Measurements from ENCODE around the gene ITGA1. TPM values are rescaled to one million over a fixed set of nuclear protein-coding genes. Genes with fewer than 3 reads are reported as not detected.
A peak's percentile ranks its signal among the peaks of the same experiment; 100 is the strongest.

The ITGA1 gene
- total RNA-seq, 1 donor from 2014 or later, result 3.0 TPM

DNA sequence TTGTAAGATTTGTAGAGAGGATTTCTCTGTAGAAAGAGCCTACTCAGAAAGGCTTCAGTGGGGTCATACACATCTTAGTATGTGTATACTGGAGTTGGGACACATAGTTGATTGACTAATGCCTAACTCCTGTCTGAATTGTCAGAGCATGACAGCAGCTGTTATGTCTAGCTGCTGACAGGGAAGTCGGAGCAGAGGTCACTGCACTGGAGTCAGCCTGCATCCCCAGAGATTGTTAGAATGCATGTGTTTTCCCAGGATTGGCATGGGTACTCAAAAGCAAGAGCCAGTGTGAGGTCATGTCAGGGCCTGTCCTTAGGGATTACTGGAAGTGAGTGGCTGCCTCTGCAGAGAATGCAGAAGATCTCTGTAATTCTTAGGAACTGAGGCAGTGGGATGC, 82.7 kb downstream of the ITGA1 start:
- H3K4me3 Mint-ChIP-seq, result no peak overlapping the region
- no peaks in the 10 kb centered on the region for H3K27me3 Mint-ChIP-seq (ENCODE audit: low read depth)
- peak; percentile 6 for DNase-seq (ENCODE audit: low read depth, low spot score)
- H3K36me3 Mint-ChIP-seq (ENCODE audit: low read depth), result no peaks in the 10 kb centered on the region
- H3K9me3 Mint-ChIP-seq, result no peaks in the 10 kb centered on the region
- TF ChIP-seq, protein P1, sequence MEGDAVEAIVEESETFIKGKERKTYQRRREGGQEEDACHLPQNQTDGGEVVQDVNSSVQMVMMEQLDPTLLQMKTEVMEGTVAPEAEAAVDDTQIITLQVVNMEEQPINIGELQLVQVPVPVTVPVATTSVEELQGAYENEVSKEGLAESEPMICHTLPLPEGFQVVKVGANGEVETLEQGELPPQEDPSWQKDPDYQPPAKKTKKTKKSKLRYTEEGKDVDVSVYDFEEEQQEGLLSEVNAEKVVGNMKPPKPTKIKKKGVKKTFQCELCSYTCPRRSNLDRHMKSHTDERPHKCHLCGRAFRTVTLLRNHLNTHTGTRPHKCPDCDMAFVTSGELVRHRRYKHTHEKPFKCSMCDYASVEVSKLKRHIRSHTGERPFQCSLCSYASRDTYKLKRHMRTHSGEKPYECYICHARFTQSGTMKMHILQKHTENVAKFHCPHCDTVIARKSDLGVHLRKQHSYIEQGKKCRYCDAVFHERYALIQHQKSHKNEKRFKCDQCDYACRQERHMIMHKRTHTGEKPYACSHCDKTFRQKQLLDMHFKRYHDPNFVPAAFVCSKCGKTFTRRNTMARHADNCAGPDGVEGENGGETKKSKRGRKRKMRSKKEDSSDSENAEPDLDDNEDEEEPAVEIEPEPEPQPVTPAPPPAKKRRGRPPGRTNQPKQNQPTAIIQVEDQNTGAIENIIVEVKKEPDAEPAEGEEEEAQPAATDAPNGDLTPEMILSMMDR (conservative IDR thresholded peaks at IDR 0.05), result no peak
- peaks cover 33% of the 10 kb centered on the region for H3K4me1 Mint-ChIP-seq
- no peak overlapping the region for H3K27ac Mint-ChIP-seq (ENCODE audit: unreplicated experiment)

DNA sequence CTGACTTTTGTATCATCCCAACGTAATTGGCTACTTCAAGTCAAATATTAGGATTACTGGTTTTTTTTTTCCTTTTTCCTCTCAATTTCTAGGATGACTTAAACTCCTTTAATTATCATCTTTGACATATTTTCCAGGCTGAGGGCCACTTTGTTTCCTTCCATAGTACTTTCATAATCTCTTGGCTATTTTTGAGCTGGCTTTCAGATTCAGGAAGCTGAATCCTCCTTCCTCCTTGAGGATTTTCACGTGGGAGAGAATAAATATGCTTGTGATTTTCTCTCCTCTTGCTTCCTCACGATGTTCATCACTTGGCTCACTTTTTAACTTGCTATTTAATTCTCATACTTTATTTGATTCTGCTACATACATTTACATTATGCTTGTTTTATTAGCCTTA, 88.1 kb downstream of the ITGA1 start:
- Mint-ChIP-seq H3K4me3 (no peak overlapping the region), H3K36me3 (ENCODE audit: low read depth) (no peaks in the 10 kb centered on the region), H3K27me3 (ENCODE audit: low read depth) (no peaks in the 10 kb centered on the region), H3K27ac (ENCODE audit: unreplicated experiment) (no peak overlapping the region), H3K4me1 (peaks cover 3% of the 10 kb centered on the region), H3K9me3 (no peaks in the 10 kb centered on the region)
- TF ChIP-seq, protein P1 (conservative IDR thresholded peaks at IDR 0.05), result no peak
- no peak for DNase-seq (ENCODE audit: low read depth, low spot score)

DNA sequence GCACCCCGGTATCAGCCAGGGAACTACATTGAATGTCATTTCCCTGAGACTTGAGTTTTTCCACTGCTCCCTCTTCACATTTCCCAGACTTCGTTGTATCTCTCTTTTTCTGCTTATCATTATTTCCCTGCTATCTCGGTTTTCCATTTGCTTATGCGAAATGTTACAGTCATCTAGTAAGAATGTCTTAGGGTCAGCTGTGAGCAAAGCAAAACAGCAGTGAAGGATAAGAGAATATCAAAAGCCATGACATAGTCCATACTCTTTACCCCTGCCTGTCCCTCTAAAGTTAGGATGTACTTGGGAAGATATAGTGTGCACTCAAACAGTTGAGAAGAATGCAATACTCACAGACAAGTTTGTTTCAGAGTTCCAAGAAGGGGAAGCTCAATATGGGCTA, 88.7 kb downstream of the ITGA1 start:
- no peaks in the 10 kb centered on the region for H3K36me3 Mint-ChIP-seq (ENCODE audit: low read depth)
- no peak for DNase-seq (ENCODE audit: low read depth, low spot score)
- H3K4me3 Mint-ChIP-seq, result no peak overlapping the region
- H3K27me3 Mint-ChIP-seq (ENCODE audit: low read depth), result no peaks in the 10 kb centered on the region
- H3K4me1 Mint-ChIP-seq, result peaks cover under 1% of the 10 kb centered on the region
- H3K27ac Mint-ChIP-seq (ENCODE audit: unreplicated experiment), result no peak overlapping the region
- TF ChIP-seq, protein P1 (conservative IDR thresholded peaks at IDR 0.05), result no peak
- H3K9me3 Mint-ChIP-seq, result no peaks in the 10 kb centered on the region

DNA sequence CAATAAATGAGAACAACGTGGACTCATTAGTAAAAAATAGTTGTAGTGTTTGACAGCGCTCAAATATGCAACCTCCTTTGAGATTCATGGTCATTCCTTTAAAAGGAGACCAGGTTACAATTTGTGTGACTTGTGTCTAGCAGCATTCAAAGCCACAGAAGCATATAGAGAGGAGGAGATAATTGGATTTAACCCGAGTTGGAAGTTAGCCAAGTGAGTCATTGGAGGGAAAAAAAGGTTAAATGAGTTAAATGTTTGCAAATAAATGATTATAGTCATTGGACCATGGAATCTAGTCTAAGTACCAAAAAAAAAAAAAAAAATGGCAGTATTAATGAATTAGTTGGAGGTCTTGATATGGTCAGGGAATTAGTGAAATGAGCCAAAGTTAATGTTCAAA, 90.9 kb downstream of the ITGA1 start:
- no peak overlapping the region for H3K4me3 Mint-ChIP-seq
- no peak for DNase-seq (ENCODE audit: low read depth, low spot score)
- no peak overlapping the region for H3K27ac Mint-ChIP-seq (ENCODE audit: unreplicated experiment)
- no peaks in the 10 kb centered on the region for H3K27me3 Mint-ChIP-seq (ENCODE audit: low read depth)
- H3K4me1 Mint-ChIP-seq, result no peaks in the 10 kb centered on the region
- TF ChIP-seq, protein P1 (conservative IDR thresholded peaks at IDR 0.05), result no peak
- no peaks in the 10 kb centered on the region for H3K36me3 Mint-ChIP-seq (ENCODE audit: low read depth)
- no peaks in the 10 kb centered on the region for H3K9me3 Mint-ChIP-seq

DNA sequence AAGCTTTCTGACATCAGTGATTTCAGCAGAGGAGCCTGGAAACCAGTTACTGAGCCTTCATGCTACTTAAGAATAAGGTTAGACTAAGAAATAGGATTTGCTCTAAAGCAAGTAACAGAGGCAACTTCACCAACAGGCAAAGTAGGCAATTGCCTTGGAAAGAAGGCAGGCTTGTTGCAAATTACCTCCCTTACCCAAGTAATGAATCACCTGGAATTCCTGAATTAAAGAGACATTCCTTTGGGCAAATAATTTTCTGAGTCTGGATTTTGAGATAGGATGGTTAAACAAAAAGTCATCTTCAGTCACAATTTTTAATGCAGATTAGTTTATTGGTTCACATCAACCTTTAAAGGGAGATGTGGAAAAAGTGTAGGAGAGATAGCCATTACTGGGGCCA, 92.8 kb downstream of the ITGA1 start:
- no peak for DNase-seq (ENCODE audit: low read depth, low spot score)
- Mint-ChIP-seq H3K36me3 (ENCODE audit: low read depth) (no peaks in the 10 kb centered on the region), H3K4me1 (no peaks in the 10 kb centered on the region), H3K27me3 (ENCODE audit: low read depth) (no peaks in the 10 kb centered on the region), H3K9me3 (no peaks in the 10 kb centered on the region), H3K27ac (ENCODE audit: unreplicated experiment) (no peak overlapping the region), H3K4me3 (no peak overlapping the region)
- TF ChIP-seq, protein P1 (conservative IDR thresholded peaks at IDR 0.05), result no peak

DNA sequence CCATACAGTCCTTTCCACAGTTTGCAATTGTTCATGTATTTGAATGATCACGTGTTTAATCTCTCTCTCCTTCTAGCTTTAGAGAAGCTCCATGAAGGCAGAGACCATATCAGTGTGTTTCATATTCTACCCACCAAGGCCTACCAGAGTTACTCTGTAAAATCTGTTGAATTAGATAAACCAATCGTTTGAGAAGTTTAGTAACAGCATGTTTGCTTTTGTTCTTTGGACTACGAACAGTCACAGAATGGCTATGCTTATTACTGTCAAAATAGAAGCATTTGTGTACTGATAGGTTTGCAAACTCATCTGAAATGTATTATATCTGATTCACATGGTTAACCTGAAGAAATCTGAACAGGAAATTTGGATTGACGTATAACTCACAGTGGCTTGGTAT, 93.8 kb downstream of the ITGA1 start:
- no peak overlapping the region for H3K27ac Mint-ChIP-seq (ENCODE audit: unreplicated experiment)
- H3K9me3 Mint-ChIP-seq, result no peaks in the 10 kb centered on the region
- H3K27me3 Mint-ChIP-seq (ENCODE audit: low read depth), result no peaks in the 10 kb centered on the region
- no peak for DNase-seq (ENCODE audit: low read depth, low spot score)
- H3K36me3 Mint-ChIP-seq (ENCODE audit: low read depth), result no peaks in the 10 kb centered on the region
- no peaks in the 10 kb centered on the region for H3K4me1 Mint-ChIP-seq
- no peak overlapping the region for H3K4me3 Mint-ChIP-seq
- TF ChIP-seq, protein P1 (conservative IDR thresholded peaks at IDR 0.05), result no peak

Data from neural crest cell (in vitro differentiated cells).